Activated CD4-positive, alpha-beta memory T cell treated with anti-CD3 and anti-CD28 coated beads for 36 hours (primary cell): ENCODE data around the gene ELOVL5. TPM values are rescaled to one million over a fixed set of nuclear protein-coding genes. Genes with fewer than 3 reads are reported as not detected.

ENCODE experiments used
- CTCF ChIA-PET: fragments of 350-600 bp; sonication (Branson Sonifier 250); formaldehyde crosslinking; loops from one replicate; lab custom pipeline; 2021; ENCODE audit warnings: antibody characterized with exemption, inconsistent platforms; lab: Charles Lee
- POLR2A ChIA-PET: fragments of 350-600 bp; sonication (Branson Sonifier 250); formaldehyde crosslinking; loops from one replicate; lab custom pipeline; 2021; ENCODE audit warnings: antibody characterized with exemption; lab: Charles Lee
- DNase-seq: peaks from one replicate; pipeline ENCODE4 v3.0.0-alpha.2; 2020
- H3K27ac Mint-ChIP-seq: one replicate; pipeline ENCODE4 v1.8.0; 2021; ENCODE audit warnings: mixed read lengths
- H3K27me3 Mint-ChIP-seq: one replicate; pipeline ENCODE4 v1.8.0; 2021; ENCODE audit warnings: mixed read lengths
- H3K36me3 Mint-ChIP-seq: one replicate; pipeline ENCODE4 v1.8.0; 2021; ENCODE audit warnings: mixed read lengths
- H3K4me1 Mint-ChIP-seq: one replicate; pipeline ENCODE4 v1.8.0; 2021; ENCODE audit warnings: low read depth, mixed read lengths
- H3K4me3 Mint-ChIP-seq: one replicate; pipeline ENCODE4 v1.8.0; 2021; ENCODE audit warnings: mild to moderate bottlenecking, mixed read lengths
- H3K9me3 Mint-ChIP-seq: one replicate; pipeline ENCODE4 v1.8.0; 2021; ENCODE audit warnings: mixed read lengths
- intact Hi-C: fragments of 100-400 bp; cut with micrococcal nuclease; formaldehyde crosslinking; loops from one replicate; pipeline ENCODE4 v1.15.1; 2023
- total RNA-seq, 2 experiments: library from RNA; stranded (reverse); gene quantifications; one replicate each; pipeline ENCODE4 v1.2.3, GENCODE V29; 2021

Gene ELOVL5
- total RNA-seq, 2 experiments from 2014 or later, result 112 to 121 TPM

DNA sequence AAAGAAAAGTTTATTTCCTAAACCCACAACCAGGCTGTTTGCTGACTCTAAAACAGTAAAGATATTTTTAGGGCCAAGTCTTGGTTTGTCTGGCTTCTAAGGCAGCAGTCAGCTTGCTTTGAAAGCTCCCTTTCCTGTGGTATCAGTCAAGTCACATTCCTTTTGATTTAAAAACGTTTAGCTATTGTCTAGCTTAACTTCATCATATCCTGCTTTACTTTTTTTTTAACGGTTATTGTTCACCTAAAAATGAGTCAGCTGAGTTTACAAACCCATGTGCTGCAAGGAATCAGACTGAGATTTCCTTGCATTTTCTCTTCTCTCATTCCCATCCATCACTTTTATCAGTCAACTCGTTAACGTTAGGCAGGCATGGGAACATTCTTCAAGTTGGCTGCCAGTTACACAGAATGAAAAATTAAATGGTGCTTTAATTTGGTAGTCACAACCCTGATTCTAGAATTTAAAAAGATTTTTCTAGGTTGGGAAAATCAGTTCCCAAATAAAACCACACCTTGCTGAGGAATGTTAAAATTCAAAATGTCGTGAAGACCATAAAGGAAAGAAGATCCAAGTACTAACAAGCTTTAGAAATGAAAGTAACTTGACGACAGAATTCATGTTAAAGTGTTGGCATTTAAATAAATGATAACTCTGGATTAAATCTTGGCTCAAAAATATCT lies 45.9 kb downstream of the ELOVL5 start:
- Mint-ChIP-seq H3K4me3 (peak overlapping the region; percentile 63), H3K27me3 (no peaks in the 10 kb centered on the region), H3K36me3 (peaks cover 4% of the 10 kb centered on the region), H3K9me3 (no peaks in the 10 kb centered on the region), H3K4me1 (peaks cover 82% of the 10 kb centered on the region), H3K27ac (peak overlapping the region; percentile 90)
- ChIA-PET CTCF (interaction anchor here (0.8 to 1.7 kb wide), 7 partner anchors 9 to 181 kb away, joined by 3 to 8 read pairs (median 4); no protein-coding TSS in a partner anchor), POLR2A (interaction anchor here (0.9 to 2.8 kb wide), 7 partner anchors 13 to 57 kb away, joined by 3 to 9 read pairs (median 6); partner anchors contain the start of gene ELOVL5)
- no peak for DNase-seq
- intact Hi-C loops, result loop anchor here (1.0 to 10.0 kb wide), 3 partner anchors 12 to 308 kb away; partner anchors contain the start of gene GSTA4

- ChIA-PET CTCF (interaction anchor here (0.6 to 1.7 kb wide), 8 partner anchors 8 to 182 kb away, joined by 3 to 8 read pairs (median 4); no protein-coding TSS in a partner anchor), POLR2A (interaction anchor here (0.7 to 2.8 kb wide), 9 partner anchors 14 to 58 kb away, joined by 3 to 9 read pairs (median 4); partner anchors contain the start of gene ELOVL5)
- intact Hi-C loops, result loop anchor here (1.0 to 10.0 kb wide), 3 partner anchors 11 to 307 kb away; partner anchors contain the start of gene GSTA4
- peak overlapping the region; percentile 45 for H3K4me3 Mint-ChIP-seq
- H3K4me1 Mint-ChIP-seq, result peaks cover 81% of the 10 kb centered on the region
- peaks cover 4% of the 10 kb centered on the region for H3K36me3 Mint-ChIP-seq
- H3K27ac Mint-ChIP-seq, result peak overlapping the region; percentile 90
- no peak for DNase-seq
- H3K9me3 Mint-ChIP-seq, result no peaks in the 10 kb centered on the region
- no peaks in the 10 kb centered on the region for H3K27me3 Mint-ChIP-seq
Observed at GRCh38 chr6:53301801-53302537, 46.8 kb downstream of the ELOVL5 start.

- CTCF ChIA-PET, result interaction anchor here (0.6 to 1.6 kb wide), 5 partner anchors 10 to 128 kb away, joined by 3 to 4 read pairs (median 3); no protein-coding TSS in a partner anchor
- no peak overlapping the region for H3K4me3 Mint-ChIP-seq
Observed at GRCh38 chr6:53300656-53301551, 47.8 kb downstream of the ELOVL5 start.

DNA sequence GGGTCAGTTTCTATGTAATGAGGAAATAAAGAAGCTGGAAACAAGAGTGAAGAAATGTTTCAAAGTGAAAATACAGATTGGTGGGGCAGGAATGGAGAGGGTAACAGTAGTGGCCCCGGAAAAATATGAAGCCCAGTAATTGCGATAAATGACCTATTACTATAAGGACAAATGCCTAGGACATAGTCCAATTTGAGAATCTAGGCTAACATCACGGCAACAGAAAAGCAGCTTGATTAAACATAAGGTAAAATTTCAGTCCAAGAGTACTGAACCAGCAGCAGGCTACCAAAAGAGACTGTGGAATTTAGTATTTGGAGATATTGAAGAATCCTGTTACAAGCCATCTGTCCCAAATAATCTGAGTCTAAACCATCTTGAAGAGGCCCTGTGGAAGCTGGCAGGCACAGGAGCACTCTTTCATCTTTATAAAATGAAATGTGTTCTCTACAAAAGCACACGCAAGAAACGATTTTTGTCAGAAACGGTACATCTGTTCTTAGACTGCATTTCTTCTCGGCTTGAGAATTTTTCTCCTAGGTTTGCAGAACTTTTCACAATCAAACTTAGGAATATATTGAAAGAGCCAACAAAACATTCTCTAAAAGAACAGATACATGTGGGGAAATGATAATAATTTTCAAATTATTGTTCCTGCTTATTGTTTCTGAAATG lies 49.3 kb downstream of the ELOVL5 start:
- DNase-seq, result no peak
- Mint-ChIP-seq H3K36me3 (peaks cover 9% of the 10 kb centered on the region), H3K27ac (peak overlapping the region; percentile 46), H3K4me1 (peaks cover 91% of the 10 kb centered on the region), H3K4me3 (no peak overlapping the region), H3K9me3 (no peaks in the 10 kb centered on the region), H3K27me3 (no peaks in the 10 kb centered on the region)
- ChIA-PET CTCF (interaction anchor here (0.7 to 1.4 kb wide), 2 partner anchors 8 to 32 kb away, joined by 3 to 4 read pairs; no protein-coding TSS in a partner anchor), POLR2A (interaction anchor here (1.4 kb wide), 1 partner anchor 36 kb away, joined by 4 read pairs; no protein-coding TSS in a partner anchor)
- intact Hi-C loops, result loop anchor here (10.0 kb wide), 1 partner anchor 305 kb away; the partner anchor contains the start of gene GSTA4

More at GRCh38 chr6:53300656-53301551, 47.8 kb downstream of the ELOVL5 start:
- intact Hi-C loops, result loop anchor here (10.0 kb wide), 1 partner anchor 306 kb away; the partner anchor contains the start of gene GSTA4
- H3K4me1 Mint-ChIP-seq, result peaks cover 82% of the 10 kb centered on the region
- H3K9me3 Mint-ChIP-seq, result no peaks in the 10 kb centered on the region
- H3K36me3 Mint-ChIP-seq, result peaks cover 4% of the 10 kb centered on the region
- H3K27me3 Mint-ChIP-seq, result no peaks in the 10 kb centered on the region
- POLR2A ChIA-PET, result interaction anchor here (0.7 to 2.8 kb wide), 3 partner anchors 21 to 59 kb away, joined by 3 to 7 read pairs (median 4); no protein-coding TSS in a partner anchor
- H3K27ac Mint-ChIP-seq, result peak overlapping the region; percentile 90
- DNase-seq, result peak; percentile 67

- POLR2A ChIA-PET, result no interaction called here
- Mint-ChIP-seq H3K9me3 (no peaks in the 10 kb centered on the region), H3K36me3 (peaks cover 13% of the 10 kb centered on the region), H3K27ac (no peak overlapping the region), H3K4me1 (peaks cover 84% of the 10 kb centered on the region), H3K27me3 (no peaks in the 10 kb centered on the region), H3K4me3 (no peak overlapping the region)
- CTCF ChIA-PET, result interaction anchor here (0.9 to 1.4 kb wide), 2 partner anchors 114 to 125 kb away, joined by 3 read pairs; no protein-coding TSS in a partner anchor
- intact Hi-C loops, result no loop called here
- no peak for DNase-seq
Observed at GRCh38 chr6:53297004-53297403, 51.7 kb downstream of the ELOVL5 start.

DNA sequence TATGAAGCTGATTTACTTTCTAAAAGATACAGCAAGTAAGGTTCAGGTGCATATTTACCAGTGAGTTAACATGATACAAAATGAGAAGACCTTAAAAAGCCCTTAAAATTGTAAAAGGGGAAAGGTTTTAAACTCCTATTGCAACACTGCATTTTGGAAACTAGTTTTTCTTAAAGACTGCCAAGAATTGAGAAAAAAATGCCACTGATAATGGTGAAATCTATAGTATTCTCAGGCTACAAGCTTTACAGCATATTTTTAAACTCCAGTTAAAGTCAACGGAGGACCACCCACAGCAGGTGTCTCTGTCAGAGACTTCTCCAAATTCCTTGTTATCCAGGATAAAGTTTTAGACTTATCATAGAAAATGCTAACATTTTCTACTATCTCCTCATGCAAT lies 53.6 kb downstream of the ELOVL5 start:
- Mint-ChIP-seq H3K4me1 (peaks cover 82% of the 10 kb centered on the region), H3K4me3 (no peak overlapping the region), H3K9me3 (no peaks in the 10 kb centered on the region), H3K36me3 (peaks cover 18% of the 10 kb centered on the region), H3K27me3 (no peaks in the 10 kb centered on the region), H3K27ac (no peak overlapping the region)
- POLR2A ChIA-PET, result no interaction called here
- no peak for DNase-seq
- intact Hi-C loops, result no loop called here
- CTCF ChIA-PET, result no interaction called here

- no peaks in the 10 kb centered on the region for H3K27me3 Mint-ChIP-seq
- H3K4me1 Mint-ChIP-seq, result peaks cover 80% of the 10 kb centered on the region
- POLR2A ChIA-PET, result no interaction called here
- CTCF ChIA-PET, result interaction anchor here (0.8 to 2.1 kb wide), 3 partner anchors 8 to 49 kb away, joined by 3 to 8 read pairs (median 5); no protein-coding TSS in a partner anchor
- no peak for DNase-seq
- peaks cover 21% of the 10 kb centered on the region for H3K36me3 Mint-ChIP-seq
- no peaks in the 10 kb centered on the region for H3K9me3 Mint-ChIP-seq
- intact Hi-C loops, result loop anchor here (5.0 kb wide), 1 partner anchor 122 kb away; no protein-coding TSS in a partner anchor
- no peak overlapping the region for H3K4me3 Mint-ChIP-seq
- H3K27ac Mint-ChIP-seq, result no peak overlapping the region
Observed at GRCh38 chr6:53294611-53295010, 54.1 kb downstream of the ELOVL5 start.

- no peak for DNase-seq
- Mint-ChIP-seq H3K27me3 (no peaks in the 10 kb centered on the region), H3K4me3 (no peak overlapping the region), H3K36me3 (peaks cover 23% of the 10 kb centered on the region), H3K27ac (no peak overlapping the region), H3K9me3 (no peaks in the 10 kb centered on the region), H3K4me1 (peaks cover 77% of the 10 kb centered on the region)
- intact Hi-C loops, result loop anchor here (5.0 kb wide), 1 partner anchor 122 kb away; no protein-coding TSS in a partner anchor
- CTCF ChIA-PET, result interaction anchor here (0.8 to 2.1 kb wide), 3 partner anchors 8 to 50 kb away, joined by 3 to 8 read pairs (median 5); no protein-coding TSS in a partner anchor
- POLR2A ChIA-PET, result no interaction called here
Observed at GRCh38 chr6:53294095-53294494, 54.7 kb downstream of the ELOVL5 start.

DNA sequence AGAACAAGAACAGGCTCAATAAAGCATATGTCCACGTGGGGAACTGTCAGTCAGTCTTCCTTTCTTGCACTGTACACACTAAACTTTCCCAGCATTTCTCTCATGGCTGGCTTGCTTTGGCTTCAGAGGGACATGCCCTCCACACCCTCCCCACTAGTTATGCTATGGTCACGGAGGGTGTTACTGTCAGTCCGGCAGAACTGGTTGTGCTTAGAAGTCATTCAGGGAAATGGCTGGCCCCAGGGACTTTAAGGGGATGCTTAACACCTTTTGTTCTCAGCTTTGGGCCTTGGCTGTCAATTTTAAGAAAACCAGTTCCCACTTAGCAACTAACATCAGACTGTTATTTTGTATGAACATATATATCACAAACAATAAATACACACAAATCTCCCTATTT lies 55.1 kb downstream of the ELOVL5 start:
- intact Hi-C loops, result loop anchor here (5.0 kb wide), 1 partner anchor 121 kb away; no protein-coding TSS in a partner anchor
- peaks cover 26% of the 10 kb centered on the region for H3K36me3 Mint-ChIP-seq
- no peaks in the 10 kb centered on the region for H3K27me3 Mint-ChIP-seq
- DNase-seq, result no peak
- H3K4me3 Mint-ChIP-seq, result no peak overlapping the region
- CTCF ChIA-PET, result interaction anchor here (2.1 kb wide), 1 partner anchor 9 kb away, joined by 8 read pairs; no protein-coding TSS in a partner anchor
- no peaks in the 10 kb centered on the region for H3K9me3 Mint-ChIP-seq
- peak overlapping the region; percentile 7 for H3K27ac Mint-ChIP-seq
- POLR2A ChIA-PET, result no interaction called here
- H3K4me1 Mint-ChIP-seq, result peaks cover 75% of the 10 kb centered on the region
